Activated naive CD4-positive, alpha-beta T cell treated with anti-CD3 and anti-CD28 coated beads for 36 hours (primary cell): ENCODE measurements around the gene CASTOR1. TPM values are rescaled to one million over a fixed set of nuclear protein-coding genes. Genes with fewer than 3 reads are reported as not detected.

Experiments used
- CTCF ChIA-PET: fragments of 350-600 bp; sonication (Branson Sonifier 250); formaldehyde crosslinking; loops from one replicate; lab custom pipeline; 2021; ENCODE audit warnings: antibody characterized with exemption; lab: Charles Lee
- DNase-seq: peaks from one replicate; pipeline ENCODE4 v3.0.0-alpha.2; 2020
- H3K27ac Mint-ChIP-seq: one replicate; pipeline ENCODE4 v1.8.0; 2021; ENCODE audit warnings: mild to moderate bottlenecking, mixed read lengths
- H3K27me3 Mint-ChIP-seq: one replicate; pipeline ENCODE4 v1.8.0; 2021; ENCODE audit warnings: low read depth, mixed read lengths
- H3K36me3 Mint-ChIP-seq: one replicate; pipeline ENCODE4 v1.8.0; 2021; ENCODE audit warnings: low read depth, mixed read lengths
- H3K4me1 Mint-ChIP-seq: one replicate; pipeline ENCODE4 v1.8.0; 2021; ENCODE audit warnings: low read depth, mixed read lengths
- H3K4me3 Mint-ChIP-seq: one replicate; pipeline ENCODE4 v1.8.0; 2021; ENCODE audit warnings: mild to moderate bottlenecking, moderate library complexity, mixed read lengths
- H3K9me3 Mint-ChIP-seq: one replicate; pipeline ENCODE4 v1.8.0; 2021; ENCODE audit warnings: mixed read lengths
- intact Hi-C: fragments of 100-400 bp; cut with micrococcal nuclease; formaldehyde crosslinking; loops from one replicate; pipeline ENCODE4 v1.15.1; 2023
- total RNA-seq, 2 experiments: library from RNA; stranded (reverse); gene quantifications; one replicate each; pipeline ENCODE4 v1.2.3, GENCODE V29; 2021

Gene CASTOR1
- total RNA-seq, 2 experiments from 2014 or later = 2.1 to 3.8 TPM

- H3K4me3 Mint-ChIP-seq = no peak overlapping the region
- no peaks in the 10 kb centered on the region for H3K9me3 Mint-ChIP-seq
- intact Hi-C loops = no loop called here
- no peak overlapping the region for H3K27ac Mint-ChIP-seq
- no peaks in the 10 kb centered on the region for H3K27me3 Mint-ChIP-seq
- peaks cover 35% of the 10 kb centered on the region for H3K4me1 Mint-ChIP-seq
- no peak for DNase-seq
- CTCF ChIA-PET = interaction anchor here (0.7 to 1.5 kb wide), 4 partner anchors 9 to 171 kb away, joined by 3 to 9 read pairs (median 4); partner anchors contain the start of gene CASTOR1
- no peaks in the 10 kb centered on the region for H3K36me3 Mint-ChIP-seq
These were observed 10.1 kb downstream of the CASTOR1 start for GRCh38 chr22:30279046-30279788.

- H3K36me3 Mint-ChIP-seq = no peaks in the 10 kb centered on the region
- CTCF ChIA-PET = interaction anchor here (0.7 to 2.1 kb wide), 7 partner anchors 8 to 170 kb away, joined by 3 to 11 read pairs (median 5); no protein-coding TSS in a partner anchor
- no peaks in the 10 kb centered on the region for H3K27me3 Mint-ChIP-seq
- H3K4me3 Mint-ChIP-seq = no peak overlapping the region
- intact Hi-C loops = no loop called here
- no peaks in the 10 kb centered on the region for H3K9me3 Mint-ChIP-seq
- H3K27ac Mint-ChIP-seq = no peak overlapping the region
- no peak for DNase-seq
- H3K4me1 Mint-ChIP-seq = peaks cover 30% of the 10 kb centered on the region
These were observed 11.6 kb downstream of the CASTOR1 start for GRCh38 chr22:30277547-30278344.

GRCh38 chr22:30276039-30276438, 13.3 kb downstream of the CASTOR1 start:
- CTCF ChIA-PET = interaction anchor here (1.2 to 2.1 kb wide), 4 partner anchors 10 to 115 kb away, joined by 3 to 11 read pairs (median 6); no protein-coding TSS in a partner anchor
- H3K27me3 Mint-ChIP-seq = no peaks in the 10 kb centered on the region
- H3K4me1 Mint-ChIP-seq = peaks cover 30% of the 10 kb centered on the region
- no peaks in the 10 kb centered on the region for H3K36me3 Mint-ChIP-seq
- DNase-seq = no peak
- intact Hi-C loops = no loop called here
- H3K9me3 Mint-ChIP-seq = no peaks in the 10 kb centered on the region
- H3K27ac Mint-ChIP-seq = peak overlapping the region; percentile 62
- H3K4me3 Mint-ChIP-seq = no peak overlapping the region

GRCh38 chr22:30275625-30276024, 13.7 kb downstream of the CASTOR1 start:
- peaks cover 30% of the 10 kb centered on the region for H3K4me1 Mint-ChIP-seq
- H3K27ac Mint-ChIP-seq = peak overlapping the region; percentile 62

GRCh38 chr22:30274437-30274812, 14.9 kb downstream of the CASTOR1 start:
- Mint-ChIP-seq H3K4me1 (peaks cover 30% of the 10 kb centered on the region), H3K9me3 (no peaks in the 10 kb centered on the region), H3K36me3 (peaks cover 11% of the 10 kb centered on the region), H3K27ac (no peak overlapping the region), H3K4me3 (no peak overlapping the region), H3K27me3 (no peaks in the 10 kb centered on the region)
- CTCF ChIA-PET = interaction anchor here (2.0 kb wide), 1 partner anchor 13 kb away, joined by 7 read pairs; no protein-coding TSS in a partner anchor
- intact Hi-C loops = no loop called here
- no peak for DNase-seq

More at GRCh38 chr22:30275625-30276024, 13.7 kb downstream of the CASTOR1 start:
- no peaks in the 10 kb centered on the region for H3K9me3 Mint-ChIP-seq
- peaks cover 1% of the 10 kb centered on the region for H3K36me3 Mint-ChIP-seq
- CTCF ChIA-PET = interaction anchor here (1.2 to 2.1 kb wide), 4 partner anchors 10 to 115 kb away, joined by 3 to 11 read pairs (median 6); no protein-coding TSS in a partner anchor
- intact Hi-C loops = loop anchor here (1.0 kb wide), 1 partner anchor 8 kb away; no protein-coding TSS in a partner anchor
- H3K27me3 Mint-ChIP-seq = no peaks in the 10 kb centered on the region
- peak; percentile 45 for DNase-seq
- no peak overlapping the region for H3K4me3 Mint-ChIP-seq

- peaks cover 16% of the 10 kb centered on the region for H3K36me3 Mint-ChIP-seq
- H3K4me1 Mint-ChIP-seq = peaks cover 30% of the 10 kb centered on the region
- no peak for DNase-seq
- H3K9me3 Mint-ChIP-seq = no peaks in the 10 kb centered on the region
- H3K4me3 Mint-ChIP-seq = no peak overlapping the region
- H3K27me3 Mint-ChIP-seq = no peaks in the 10 kb centered on the region
- intact Hi-C loops = no loop called here
- peak overlapping the region; percentile 67 for H3K27ac Mint-ChIP-seq
- CTCF ChIA-PET = interaction anchor here (0.5 kb wide), 1 partner anchor 667 kb away, joined by 3 read pairs; no protein-coding TSS in a partner anchor
These were observed 15.4 kb downstream of the CASTOR1 start for GRCh38 chr22:30273711-30274436.

GRCh38 chr22:30272781-30273601, 16.3 kb downstream of the CASTOR1 start:
- Mint-ChIP-seq H3K4me1 (peaks cover 33% of the 10 kb centered on the region), H3K4me3 (no peak overlapping the region), H3K9me3 (no peaks in the 10 kb centered on the region), H3K36me3 (peaks cover 23% of the 10 kb centered on the region), H3K27ac (no peak overlapping the region), H3K27me3 (no peaks in the 10 kb centered on the region)
- CTCF ChIA-PET = interaction anchor here (0.5 kb wide), 1 partner anchor 666 kb away, joined by 3 read pairs; no protein-coding TSS in a partner anchor
- DNase-seq = no peak
- intact Hi-C loops = no loop called here

GRCh38 chr22:30270832-30271231, 18.5 kb downstream of the CASTOR1 start:
- intact Hi-C loops = no loop called here
- H3K27me3 Mint-ChIP-seq = no peaks in the 10 kb centered on the region
- CTCF ChIA-PET = interaction anchor here (0.5 to 1.0 kb wide), 2 partner anchors 111 to 162 kb away, joined by 3 read pairs; no protein-coding TSS in a partner anchor
- H3K36me3 Mint-ChIP-seq = peaks cover 38% of the 10 kb centered on the region
- no peaks in the 10 kb centered on the region for H3K9me3 Mint-ChIP-seq
- H3K27ac Mint-ChIP-seq = no peak overlapping the region
- no peak for DNase-seq
- H3K4me1 Mint-ChIP-seq = peaks cover 23% of the 10 kb centered on the region
- no peak overlapping the region for H3K4me3 Mint-ChIP-seq

GRCh38 chr22:30268331-30268730, 21.0 kb downstream of the CASTOR1 start:
- Mint-ChIP-seq H3K4me1 (peaks cover 30% of the 10 kb centered on the region), H3K4me3 (peak overlapping the region; percentile 99), H3K27ac (peak overlapping the region; percentile 98), H3K36me3 (peaks cover 49% of the 10 kb centered on the region), H3K9me3 (no peaks in the 10 kb centered on the region), H3K27me3 (no peaks in the 10 kb centered on the region)
- DNase-seq = no peak
- CTCF ChIA-PET = interaction anchor here (0.6 to 2.6 kb wide), 4 partner anchors 13 to 162 kb away, joined by 3 to 14 read pairs (median 4); no protein-coding TSS in a partner anchor
- intact Hi-C loops = loop anchor here (5.0 to 10.0 kb wide), 3 partner anchors 324 to 664 kb away; partner anchors contain the start of genes NF2, PES1, UQCR10 and ZMAT5

GRCh38 chr22:30267382-30268302, 21.7 kb downstream of the CASTOR1 start:
- Mint-ChIP-seq H3K9me3 (no peaks in the 10 kb centered on the region), H3K4me3 (peak overlapping the region; percentile 99), H3K4me1 (peaks cover 36% of the 10 kb centered on the region), H3K36me3 (peaks cover 55% of the 10 kb centered on the region), H3K27ac (peak overlapping the region; percentile 98), H3K27me3 (no peaks in the 10 kb centered on the region)
- CTCF ChIA-PET = interaction anchor here (0.6 to 2.6 kb wide), 6 partner anchors 10 to 329 kb away, joined by 3 to 14 read pairs (median 4); no protein-coding TSS in a partner anchor
- intact Hi-C loops = loop anchor here (1.0 to 10.0 kb wide), 5 partner anchors 8 to 663 kb away; partner anchors contain the start of genes LIF, NF2, PES1 and UQCR10
- peak; percentile 76 for DNase-seq
